CD4-positive, alpha-beta T cell treated with Interleukin-15 for 4 hours (primary cell): ENCODE data around the gene ADORA1.

Experiments
- DNase-seq: peaks from one replicate; pipeline ENCODE4 v3.0.0-alpha.2; 2020; ENCODE audit warnings: low spot score

The ADORA1 gene

GRCh38 chr1:203174324-203174985 is 46.9 kb downstream of the ADORA1 start:
- no peak for DNase-seq

GRCh38 chr1:203175237-203175826 is 47.8 kb downstream of the ADORA1 start, which contains the start of gene MYBPH:
Gene MYBPH, minus strand, starts transcription at chr1:203175826. Its CDS starts 71 bp downstream, at chr1:203175755.
- DNase-seq = no peak

- no peak for DNase-seq
Observed at GRCh38 chr1:203175827-203176241, 48.3 kb downstream of the ADORA1 start.

DNA sequence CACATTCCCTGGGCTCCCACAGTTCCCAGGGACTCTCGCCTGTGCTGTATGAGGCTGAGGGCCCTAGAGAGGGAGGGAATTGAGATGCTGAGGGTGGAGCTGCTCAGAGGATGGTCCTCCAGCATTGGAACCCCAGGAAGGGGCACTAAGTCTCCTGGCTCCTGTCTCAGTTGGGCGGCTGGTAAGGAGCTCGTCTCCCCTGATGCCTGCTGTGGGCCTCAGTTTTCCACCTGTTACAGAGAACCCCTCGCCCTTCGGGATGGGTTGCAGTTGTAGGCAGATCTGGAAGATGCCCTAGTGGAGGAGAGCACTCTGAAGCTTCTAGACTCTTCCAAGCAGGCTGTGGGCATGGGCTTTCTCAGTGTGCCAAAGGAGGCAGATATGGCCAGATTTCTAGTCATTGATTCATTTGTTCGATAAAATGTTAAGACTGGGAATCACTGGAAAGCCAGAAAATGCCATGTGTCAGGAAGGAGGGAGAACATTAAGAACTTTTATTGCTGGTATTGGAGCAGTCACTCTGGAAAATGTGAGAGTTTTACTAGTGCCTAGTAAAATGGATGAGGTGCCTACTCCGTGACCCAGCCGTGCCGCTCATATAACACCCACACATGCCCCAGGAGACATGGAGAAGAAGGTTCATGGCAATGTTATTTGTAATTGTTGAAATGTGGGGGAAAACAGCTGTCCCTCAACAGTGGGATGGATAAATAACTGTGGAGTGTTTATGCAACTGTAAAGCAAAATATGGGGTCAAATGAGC is 48.9 kb downstream of the ADORA1 start:
- no peak for DNase-seq

GRCh38 chr1:203177036-203177405 is 49.5 kb downstream of the ADORA1 start:
- no peak for DNase-seq

GRCh38 chr1:203177470-203178039 is 50.0 kb downstream of the ADORA1 start:
- DNase-seq = no peak

- DNase-seq = no peak
Observed at GRCh38 chr1:203178083-203178482, 50.6 kb downstream of the ADORA1 start.

DNA sequence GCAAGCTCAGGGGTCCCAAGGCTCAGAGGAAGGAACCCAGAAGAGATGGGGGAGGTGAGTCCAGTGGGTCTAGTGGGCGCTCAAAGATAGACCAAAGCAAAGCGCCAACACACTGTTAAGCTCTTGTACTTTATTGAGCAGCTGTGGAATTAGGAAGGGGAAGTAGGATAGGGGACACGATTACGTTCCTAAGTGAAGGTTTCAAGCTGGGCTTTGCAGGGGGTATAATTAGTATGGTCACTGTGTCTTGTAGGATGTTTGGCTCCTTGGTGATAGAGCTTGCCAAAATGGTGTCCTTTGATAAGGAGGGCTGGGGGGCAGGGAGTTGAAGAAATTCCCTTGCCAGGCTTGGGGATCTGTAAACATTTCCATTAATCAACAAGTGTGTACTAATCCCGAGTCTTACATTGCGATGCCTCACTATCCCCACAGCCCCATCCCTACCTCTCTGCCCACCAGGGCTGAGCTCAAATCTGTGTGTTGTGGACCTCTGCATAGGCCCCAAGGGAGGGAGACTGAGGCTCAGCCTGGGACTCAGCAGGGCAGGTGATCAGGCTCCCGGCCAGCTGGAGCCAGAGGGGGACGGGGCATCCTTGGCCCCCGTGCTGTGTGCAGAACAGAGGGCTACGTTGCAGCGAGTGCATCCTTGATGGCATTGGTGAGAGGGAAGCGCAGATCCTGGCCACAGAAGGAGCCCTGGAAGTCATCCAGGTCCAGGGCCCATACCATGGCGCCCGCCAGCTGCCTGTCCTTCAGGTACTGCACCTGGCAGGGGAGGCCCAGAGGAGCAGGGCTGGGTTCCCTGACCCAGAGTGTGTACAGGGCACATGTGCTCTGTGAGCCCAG is 51.5 kb downstream of the ADORA1 start:
- no peak for DNase-seq

- DNase-seq = no peak
Observed at GRCh38 chr1:203179667-203180005, 52.1 kb downstream of the ADORA1 start.

GRCh38 chr1:203180611-203181330 is 53.2 kb downstream of the ADORA1 start:
- DNase-seq = no peak

DNA sequence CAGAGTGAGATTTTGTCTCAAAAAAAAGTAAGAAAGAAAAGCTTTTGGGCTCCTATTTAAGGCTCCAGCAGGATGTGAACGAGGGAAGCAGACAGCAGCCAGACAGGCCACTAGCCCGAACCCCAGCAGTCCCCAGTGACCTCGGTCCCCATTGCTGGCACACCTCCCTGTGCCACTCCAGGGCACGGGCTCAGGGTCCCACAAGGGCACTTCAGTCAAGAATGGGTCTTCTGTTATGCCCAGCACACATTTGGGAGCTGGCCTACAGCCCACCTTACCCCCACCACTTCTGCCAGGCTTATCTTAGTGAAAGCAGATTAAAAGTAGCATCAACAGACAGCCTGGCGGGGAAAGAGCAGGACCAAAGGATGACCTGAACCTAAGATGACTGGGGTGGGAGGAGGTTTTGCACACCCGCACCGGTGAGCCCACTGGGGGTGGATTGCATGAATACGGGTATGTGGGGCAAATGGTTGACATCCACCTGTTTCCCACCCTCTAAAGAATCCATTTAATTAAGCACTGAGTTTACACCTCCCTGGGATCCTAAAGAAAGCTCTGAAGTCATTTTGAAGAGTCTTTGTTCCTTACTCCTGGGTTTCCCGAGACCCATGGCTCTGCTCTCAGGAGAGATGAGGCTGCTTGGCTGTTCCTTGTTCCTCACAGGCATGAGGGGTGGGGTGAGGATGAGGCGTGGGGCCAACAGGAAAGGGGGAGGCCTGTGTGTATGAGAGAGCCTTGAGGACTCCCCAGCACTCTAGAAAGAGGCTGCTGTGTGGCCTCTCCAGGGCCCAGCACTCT is 54.3 kb downstream of the ADORA1 start:
- DNase-seq = no peak

DNA sequence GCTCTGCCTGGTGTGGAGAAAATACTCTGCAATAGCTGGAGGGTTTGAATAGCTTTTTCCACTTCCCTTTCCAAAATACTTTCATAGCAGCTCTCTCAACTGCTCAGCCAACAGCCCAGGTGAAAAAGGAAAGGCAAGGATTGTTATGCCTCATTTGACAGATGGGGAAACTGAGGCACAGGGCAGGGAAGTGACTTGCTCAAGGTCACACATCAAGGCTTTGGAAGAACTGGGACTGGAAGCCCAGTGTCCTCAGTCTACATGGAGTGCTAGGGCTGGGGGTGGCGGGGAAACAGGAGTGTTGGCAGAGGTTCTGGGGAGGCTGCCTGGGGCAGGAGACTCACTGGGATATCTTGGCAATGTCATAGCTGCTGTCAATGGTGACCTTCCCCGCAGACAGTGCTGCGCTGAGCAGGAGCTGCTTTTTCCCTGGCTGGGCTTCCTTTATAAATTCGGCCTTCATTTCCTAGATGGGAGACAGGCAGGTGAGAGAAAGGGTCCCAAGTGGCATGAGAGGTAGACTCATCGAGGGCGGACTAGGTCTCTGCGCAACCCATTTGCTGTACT is 54.9 kb downstream of the ADORA1 start:
- DNase-seq = no peak

GRCh38 chr1:203183828-203184227 is 56.3 kb downstream of the ADORA1 start:
- DNase-seq = no peak

GRCh38 chr1:203184467-203184866 is 56.9 kb downstream of the ADORA1 start:
- no peak for DNase-seq

GRCh38 chr1:203185061-203185461 is 57.5 kb downstream of the ADORA1 start:
- no peak for DNase-seq

DNA sequence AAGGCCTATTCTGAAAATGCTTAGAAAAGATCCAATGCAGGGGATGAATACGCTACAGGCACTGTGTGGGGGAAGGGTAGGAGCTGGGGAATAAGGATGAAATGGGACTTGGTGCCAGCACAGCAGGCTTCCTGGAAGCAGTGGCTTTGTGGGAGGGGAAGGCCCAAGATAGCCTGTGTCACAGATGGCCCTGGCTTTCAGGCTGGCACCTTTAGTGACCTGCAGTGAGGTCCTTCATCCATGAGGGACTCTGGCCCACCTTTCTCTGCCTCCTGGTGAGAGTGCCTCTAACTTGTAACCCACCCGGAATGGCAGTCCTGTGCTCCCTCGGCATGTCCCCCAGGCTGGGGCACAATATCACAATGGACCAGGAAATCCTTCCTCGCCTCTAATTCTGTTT is 58.1 kb downstream of the ADORA1 start:
- no peak for DNase-seq

DNA sequence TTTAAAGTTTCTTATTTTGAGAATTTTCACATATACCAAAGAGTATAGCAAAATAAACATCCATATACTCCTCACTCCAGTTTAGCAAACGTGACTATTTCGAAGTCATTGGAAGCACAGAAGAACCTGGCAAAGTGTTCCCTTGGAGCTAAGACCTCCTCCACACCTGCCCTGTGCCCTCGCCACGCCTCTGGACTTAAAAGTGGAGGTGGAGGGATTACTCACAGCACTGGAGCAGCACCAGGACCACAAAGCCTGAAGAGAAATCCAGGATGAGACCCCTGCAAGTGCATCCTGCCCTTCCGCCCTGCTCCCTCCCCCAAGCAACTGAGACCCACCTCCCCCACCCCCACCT is 58.5 kb downstream of the ADORA1 start:
- DNase-seq = no peak

GRCh38 chr1:203186446-203187303 is 59.1 kb downstream of the ADORA1 start, which contains the start of gene CHI3L1:
Gene CHI3L1, minus strand, starts transcription at chr1:203186704. Its CDS starts 81 bp downstream, at chr1:203186623.
- no peak for DNase-seq

GRCh38 chr1:203187304-203187685 is 59.8 kb downstream of the ADORA1 start:
- DNase-seq = no peak
